ENCODE results near the gene EPHB2. TPM values are rescaled to one million over a fixed set of nuclear protein-coding genes. Genes with fewer than 3 reads are reported as not detected.
A peak's percentile ranks its signal among the peaks of the same experiment; 100 is the strongest.

Gene EPHB2
- total RNA-seq, 1 donor from 2014 or later = 3.9 TPM

DNA sequence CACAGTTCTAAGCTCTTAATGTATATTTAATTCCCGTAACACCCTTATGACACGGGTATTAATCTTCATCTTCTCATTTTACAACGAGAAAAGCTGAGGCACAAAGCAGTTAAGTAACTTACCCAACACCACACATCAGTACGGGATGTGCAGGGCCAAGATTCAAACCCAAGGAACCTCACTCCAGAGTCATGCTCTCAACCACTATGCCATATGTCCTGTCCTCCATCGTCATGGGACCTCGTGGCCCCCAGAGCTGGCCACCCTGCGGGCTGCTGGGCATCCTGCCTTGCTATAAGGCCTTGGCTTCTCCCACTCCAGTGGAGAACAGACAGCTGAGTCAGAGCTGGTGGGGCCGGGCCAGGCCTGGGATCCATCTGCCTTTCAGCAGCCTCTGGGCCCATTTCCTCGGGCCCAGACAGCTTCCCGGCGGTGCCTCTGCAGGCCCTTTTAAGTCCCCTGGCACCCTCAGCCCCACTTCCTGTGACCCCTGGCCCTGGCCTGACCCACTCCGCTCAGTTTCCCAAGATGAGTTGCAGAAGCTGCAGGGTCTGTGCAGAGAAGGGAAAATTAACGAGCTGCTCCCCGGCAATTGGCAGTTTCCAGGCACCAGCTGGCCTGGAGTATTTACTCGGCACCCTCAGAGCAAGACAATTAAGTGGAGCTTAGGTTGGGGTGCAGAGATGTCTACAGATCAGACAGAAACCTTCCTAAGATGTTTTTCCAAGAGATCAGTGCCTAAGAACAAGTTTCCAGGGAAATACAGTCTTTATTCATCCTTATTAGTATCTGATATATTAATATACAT is 98.2 kb downstream of the EPHB2 start:
- TF ChIP-seq POLR2AphosphoS5 (IDR thresholded peaks at IDR 0.05; ENCODE audit: insufficient read depth in 1 of 2, low read depth in 1 of 2) = peak in 1 of 2 donors; percentile 64
- TF ChIP-seq POLR2A (IDR thresholded peaks at IDR 0.05) = no peak
- TF ChIP-seq, protein P1, sequence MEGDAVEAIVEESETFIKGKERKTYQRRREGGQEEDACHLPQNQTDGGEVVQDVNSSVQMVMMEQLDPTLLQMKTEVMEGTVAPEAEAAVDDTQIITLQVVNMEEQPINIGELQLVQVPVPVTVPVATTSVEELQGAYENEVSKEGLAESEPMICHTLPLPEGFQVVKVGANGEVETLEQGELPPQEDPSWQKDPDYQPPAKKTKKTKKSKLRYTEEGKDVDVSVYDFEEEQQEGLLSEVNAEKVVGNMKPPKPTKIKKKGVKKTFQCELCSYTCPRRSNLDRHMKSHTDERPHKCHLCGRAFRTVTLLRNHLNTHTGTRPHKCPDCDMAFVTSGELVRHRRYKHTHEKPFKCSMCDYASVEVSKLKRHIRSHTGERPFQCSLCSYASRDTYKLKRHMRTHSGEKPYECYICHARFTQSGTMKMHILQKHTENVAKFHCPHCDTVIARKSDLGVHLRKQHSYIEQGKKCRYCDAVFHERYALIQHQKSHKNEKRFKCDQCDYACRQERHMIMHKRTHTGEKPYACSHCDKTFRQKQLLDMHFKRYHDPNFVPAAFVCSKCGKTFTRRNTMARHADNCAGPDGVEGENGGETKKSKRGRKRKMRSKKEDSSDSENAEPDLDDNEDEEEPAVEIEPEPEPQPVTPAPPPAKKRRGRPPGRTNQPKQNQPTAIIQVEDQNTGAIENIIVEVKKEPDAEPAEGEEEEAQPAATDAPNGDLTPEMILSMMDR (IDR thresholded peaks at IDR 0.05) = no peak
- no peaks in the 10 kb centered on the region for H3K36me3 ChIP-seq
- peaks cover 33% of the 10 kb centered on the region for H3K4me1 ChIP-seq
- intact Hi-C loops (cut with DNase I) = no loop called here
- no peak overlapping the region for H3K4me3 ChIP-seq
- no peak for DNase-seq (ENCODE audit: extremely low spot score in 2 of 2)
- H3K27ac ChIP-seq = peak overlapping the region; percentile 68
- H3K27me3 ChIP-seq = no peaks in the 10 kb centered on the region
- no peaks in the 10 kb centered on the region for H3K9me3 ChIP-seq

DNA sequence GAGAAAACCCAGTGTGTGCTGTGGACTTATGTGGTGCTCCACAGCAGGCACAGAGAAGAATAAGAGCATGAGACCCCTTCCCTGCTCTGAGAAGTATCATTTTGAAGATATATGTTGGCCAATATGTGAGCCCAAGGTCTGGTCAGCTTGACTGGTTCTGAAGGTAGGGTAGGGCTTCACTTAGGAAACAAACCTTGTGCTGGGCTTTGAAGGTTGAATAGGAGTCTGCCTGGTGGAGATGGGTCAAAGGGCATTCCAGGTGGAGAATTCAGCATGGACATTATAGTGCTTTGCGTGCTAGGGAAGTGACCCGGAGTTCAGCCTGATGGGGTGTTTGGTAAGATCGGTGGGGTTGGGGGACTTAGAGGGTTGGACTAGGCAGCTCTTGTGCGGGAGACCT is 99.1 kb downstream of the EPHB2 start:
- Histone ChIP-seq H3K27me3 (no peaks in the 10 kb centered on the region), H3K9me3 (no peaks in the 10 kb centered on the region), H3K4me1 (peaks cover 36% of the 10 kb centered on the region), H3K27ac (peak overlapping the region; percentile 68), H3K36me3 (no peaks in the 10 kb centered on the region), H3K4me3 (no peak overlapping the region)
- TF ChIP-seq POLR2A (IDR thresholded peaks at IDR 0.05) (no peak), POLR2AphosphoS5 (IDR thresholded peaks at IDR 0.05; ENCODE audit: insufficient read depth in 1 of 2, low read depth in 1 of 2) (no peak)
- TF ChIP-seq, protein P1 (IDR thresholded peaks at IDR 0.05) = no peak
- DNase-seq (ENCODE audit: extremely low spot score in 2 of 2) = no peak
- intact Hi-C loops (cut with DNase I) = loop anchor here (5.0 kb wide), 1 partner anchor 487 kb away; no protein-coding TSS in a partner anchor

DNA sequence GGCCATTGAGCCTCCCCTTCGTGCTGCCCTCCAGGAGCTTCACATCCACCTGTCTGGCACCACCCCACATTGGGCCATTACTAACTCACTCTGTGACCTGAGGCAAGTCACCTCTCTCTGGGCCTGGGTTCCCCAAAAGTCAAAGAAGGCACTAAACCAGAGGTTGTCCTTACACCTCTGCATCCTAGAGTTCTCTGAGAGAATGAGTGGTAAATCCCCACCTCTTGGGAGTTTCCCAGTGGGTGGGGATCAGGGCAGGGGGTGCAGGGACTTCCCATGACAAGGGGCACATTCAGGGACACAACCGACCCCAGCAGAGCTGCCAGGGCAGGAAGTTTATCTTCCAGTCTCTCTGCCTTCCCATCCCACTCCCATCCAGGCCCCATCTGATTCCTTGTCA is 99.7 kb downstream of the EPHB2 start:
- H3K27me3 ChIP-seq = no peaks in the 10 kb centered on the region
- intact Hi-C loops (cut with DNase I) = loop anchor here (5.0 kb wide), 1 partner anchor 488 kb away; no protein-coding TSS in a partner anchor

GRCh38 chr1:22812092-22812880 is 101.6 kb downstream of the EPHB2 start:
- TF ChIP-seq, protein P1 (IDR thresholded peaks at IDR 0.05) = no peak
- TF ChIP-seq POLR2AphosphoS5 (IDR thresholded peaks at IDR 0.05; ENCODE audit: insufficient read depth in 1 of 2, low read depth in 1 of 2) (no peak), POLR2A (IDR thresholded peaks at IDR 0.05) (no peak)
- Histone ChIP-seq H3K9me3 (no peaks in the 10 kb centered on the region), H3K4me1 (peaks cover 46% of the 10 kb centered on the region), H3K27ac (no peak overlapping the region), H3K27me3 (no peaks in the 10 kb centered on the region), H3K36me3 (no peaks in the 10 kb centered on the region), H3K4me3 (no peak overlapping the region)
- intact Hi-C loops (cut with DNase I) = loop anchor here (5.0 kb wide), 1 partner anchor 490 kb away; no protein-coding TSS in a partner anchor
- no peak for DNase-seq (ENCODE audit: extremely low spot score in 2 of 2)

More for the DNA sequence above, 99.7 kb downstream of the EPHB2 start:
- H3K4me1 ChIP-seq = peaks cover 37% of the 10 kb centered on the region
- no peak overlapping the region for H3K4me3 ChIP-seq
- no peak for DNase-seq (ENCODE audit: extremely low spot score in 2 of 2)
- no peak overlapping the region for H3K27ac ChIP-seq
- no peak for TF ChIP-seq POLR2A (IDR thresholded peaks at IDR 0.05)
- TF ChIP-seq POLR2AphosphoS5 (IDR thresholded peaks at IDR 0.05; ENCODE audit: insufficient read depth in 1 of 2, low read depth in 1 of 2) = no peak
- H3K9me3 ChIP-seq = no peaks in the 10 kb centered on the region
- no peaks in the 10 kb centered on the region for H3K36me3 ChIP-seq

- H3K36me3 ChIP-seq = no peaks in the 10 kb centered on the region
- H3K27me3 ChIP-seq = no peaks in the 10 kb centered on the region
- no peak for TF ChIP-seq POLR2AphosphoS5 (IDR thresholded peaks at IDR 0.05; ENCODE audit: insufficient read depth in 1 of 2, low read depth in 1 of 2)
- no peak for TF ChIP-seq POLR2A (IDR thresholded peaks at IDR 0.05)
- TF ChIP-seq, protein P1 (IDR thresholded peaks at IDR 0.05) = no peak
- peaks cover 40% of the 10 kb centered on the region for H3K4me1 ChIP-seq
- no peak overlapping the region for H3K27ac ChIP-seq
- intact Hi-C loops (cut with DNase I) = loop anchor here (5.0 kb wide), 1 partner anchor 491 kb away; no protein-coding TSS in a partner anchor
- H3K9me3 ChIP-seq = no peaks in the 10 kb centered on the region
- no peak for DNase-seq (ENCODE audit: extremely low spot score in 2 of 2)
- no peak overlapping the region for H3K4me3 ChIP-seq
Observed at GRCh38 chr1:22812993-22813790, 102.6 kb downstream of the EPHB2 start.

All from vagina (tissue), 2 donors.